ENCODE results near the gene CNTD1. TPM values are rescaled to one million over a fixed set of nuclear protein-coding genes. Genes with fewer than 3 reads are reported as not detected.

Gene CNTD1
- total RNA-seq, 1 experiment from 2014 or later = not detected

- TF ChIP-seq E2F1 (CRISPR knock-in tag; IDR thresholded peaks at IDR 0.05) (no peak), ZNF416 (CRISPR knock-in tag; IDR thresholded peaks at IDR 0.05) (no peak), E2F4 (CRISPR knock-in tag; IDR thresholded peaks at IDR 0.05; ENCODE audit: borderline replicate concordance, low read depth) (no peak), ZNF121 (CRISPR knock-in tag; IDR thresholded peaks at IDR 0.05) (0 out of 2 replicates have a peak, but pooled peaks have one; percentile 26), GABPB1 (CRISPR knock-in tag; IDR thresholded peaks at IDR 0.05) (peak; percentile 85), CREB1 (CRISPR knock-in tag; IDR thresholded peaks at IDR 0.05) (no peak), ZNF219 (CRISPR knock-in tag; IDR thresholded peaks at IDR 0.05; ENCODE audit: borderline replicate concordance) (no peak), ESRRA (CRISPR knock-in tag; IDR thresholded peaks at IDR 0.05; ENCODE audit: borderline replicate concordance) (no peak), USF1 (CRISPR knock-in tag; IDR thresholded peaks at IDR 0.05) (no peak), ZNF138 (CRISPR knock-in tag; conservative IDR thresholded peaks at IDR 0.05) (no peak), HMGA2 (CRISPR knock-in tag; IDR thresholded peaks at IDR 0.05) (no peak), NFYB (CRISPR knock-in tag; conservative IDR thresholded peaks at IDR 0.05; ENCODE audit: low read depth) (no peak), ZBTB43 (CRISPR knock-in tag; IDR thresholded peaks at IDR 0.05) (0 out of 2 replicates have a peak, but pooled peaks have one; percentile 42), ZNF671 (CRISPR knock-in tag; IDR thresholded peaks at IDR 0.05) (no peak), JAZF1 (CRISPR knock-in tag; IDR thresholded peaks at IDR 0.05) (no peak), CREM (CRISPR knock-in tag; IDR thresholded peaks at IDR 0.05) (peak; percentile 57; the same call in 1 of the 2 replicates), FOXK1 (CRISPR knock-in tag; IDR thresholded peaks at IDR 0.05) (0 out of 2 replicates have a peak, but pooled peaks have one; percentile 61), FOXP4 (CRISPR knock-in tag; IDR thresholded peaks at IDR 0.05) (peak; percentile 39; the same call in 1 of the 2 replicates), SP1 (CRISPR knock-in tag; conservative IDR thresholded peaks at IDR 0.05) (peak; percentile 49; the same call in 1 of the 2 replicates), GTF2I (CRISPR knock-in tag; conservative IDR thresholded peaks at IDR 0.05) (no peak), ZNF317 (CRISPR knock-in tag; IDR thresholded peaks at IDR 0.05; ENCODE audit: borderline replicate concordance, low read depth) (no peak), PRDM15 (CRISPR knock-in tag; IDR thresholded peaks at IDR 0.05) (0 out of 2 replicates have a peak, but pooled peaks have one; percentile 17), SMAD4 (CRISPR knock-in tag; IDR thresholded peaks at IDR 0.05) (no peak), ETV6 (CRISPR knock-in tag; IDR thresholded peaks at IDR 0.05) (peak; percentile 94), GRHL2 (CRISPR knock-in tag; IDR thresholded peaks at IDR 0.05; ENCODE audit: insufficient replicate concordance, severe bottlenecking) (no peak), NR2C2 (CRISPR knock-in tag; IDR thresholded peaks at IDR 0.05) (no peak), SOX15 (CRISPR knock-in tag; IDR thresholded peaks at IDR 0.05) (no peak), TCF7 (CRISPR knock-in tag; IDR thresholded peaks at IDR 0.05; ENCODE audit: low read depth) (no peak), NR3C1 (CRISPR knock-in tag; conservative IDR thresholded peaks at IDR 0.05; ENCODE audit: low read depth) (no peak)
- TF ChIP-seq, protein P1, sequence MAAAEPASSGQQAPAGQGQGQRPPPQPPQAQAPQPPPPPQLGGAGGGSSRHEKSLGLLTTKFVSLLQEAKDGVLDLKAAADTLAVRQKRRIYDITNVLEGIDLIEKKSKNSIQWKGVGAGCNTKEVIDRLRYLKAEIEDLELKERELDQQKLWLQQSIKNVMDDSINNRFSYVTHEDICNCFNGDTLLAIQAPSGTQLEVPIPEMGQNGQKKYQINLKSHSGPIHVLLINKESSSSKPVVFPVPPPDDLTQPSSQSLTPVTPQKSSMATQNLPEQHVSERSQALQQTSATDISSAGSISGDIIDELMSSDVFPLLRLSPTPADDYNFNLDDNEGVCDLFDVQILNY (CRISPR knock-in tag; IDR thresholded peaks at IDR 0.05) = no peak
Measured at GRCh38 chr17:42773290-42774035, 25.2 kb upstream of the CNTD1 start, which contains the start of gene VPS25 (continued).

All from WTC11 (cell line).